ENCODE results near the gene TIAM2.
"Not testable (repeated sequence)": the region's sequence is repeated elsewhere in the genome, so short reads cannot be mapped to it uniquely, and the experiment has no call there.

The TIAM2 gene

DNA sequence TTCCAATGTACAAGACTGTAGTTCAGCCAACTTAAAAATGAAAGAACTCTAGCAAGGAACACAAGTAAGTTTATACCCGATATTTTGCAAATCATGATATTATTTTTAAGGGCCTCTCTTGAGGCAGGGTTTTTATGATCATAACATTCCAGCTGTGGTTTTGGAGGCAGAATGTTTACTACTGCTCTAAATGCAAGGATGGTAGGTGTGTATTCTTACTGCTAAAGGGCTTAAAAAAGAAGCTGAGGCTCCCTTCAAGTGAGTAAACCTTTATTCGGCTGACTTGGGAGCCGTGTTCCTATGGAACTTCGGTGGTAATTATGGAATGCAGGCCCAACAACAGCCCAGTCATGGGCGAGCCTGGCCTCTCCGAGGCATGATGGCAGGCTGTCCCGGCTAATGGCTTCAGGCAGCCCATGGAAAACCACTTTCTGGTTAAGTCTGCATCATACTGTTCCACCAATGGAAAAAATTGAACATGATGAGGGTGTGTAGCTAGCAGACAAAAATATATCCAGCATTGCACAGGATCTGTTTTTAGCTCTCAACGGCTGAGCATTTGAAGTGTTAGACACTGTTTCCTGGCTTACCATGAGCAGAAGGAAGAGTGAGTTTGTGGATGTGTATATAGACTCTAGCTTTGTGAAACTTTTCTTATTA lies 111.5 kb downstream of the TIAM2 start:
- no peak for DNase-seq

GRCh38 chr6:155107432-155108069 lies 112.4 kb downstream of the TIAM2 start:
- no peak for DNase-seq

GRCh38 chr6:155108070-155108820 lies 113.1 kb downstream of the TIAM2 start:
- no peak for DNase-seq

- no peak for DNase-seq
Measured at GRCh38 chr6:155110721-155111120, 115.6 kb downstream of the TIAM2 start.

- DNase-seq = no peak
Measured at GRCh38 chr6:155112757-155113156, 117.6 kb downstream of the TIAM2 start.

GRCh38 chr6:155115893-155116570 lies 120.9 kb downstream of the TIAM2 start:
- DNase-seq = no peak

- no peak for DNase-seq
Measured at GRCh38 chr6:155116571-155116910, 121.4 kb downstream of the TIAM2 start.

GRCh38 chr6:155117256-155117655 lies 122.1 kb downstream of the TIAM2 start:
- no peak for DNase-seq

DNA sequence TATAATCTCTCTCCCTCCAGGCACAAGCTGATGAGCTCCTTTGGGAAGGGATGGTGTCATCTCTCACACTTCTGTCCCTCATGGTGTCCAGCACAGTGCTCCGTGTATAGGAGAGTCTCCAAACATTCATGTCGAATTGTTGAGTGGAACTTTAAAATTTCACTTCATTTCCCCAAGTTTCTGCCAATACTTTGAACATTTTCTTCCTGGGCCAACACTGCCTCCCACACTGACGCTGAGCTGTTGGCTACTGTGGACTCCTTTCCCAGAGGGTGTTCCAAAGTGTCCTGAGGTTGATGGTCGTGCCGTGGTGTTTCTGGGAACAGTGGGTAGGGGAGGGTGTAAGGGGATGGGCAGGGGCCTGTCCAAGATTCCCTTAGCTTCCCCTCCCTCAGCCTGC lies 122.7 kb downstream of the TIAM2 start:
- DNase-seq = no peak

DNA sequence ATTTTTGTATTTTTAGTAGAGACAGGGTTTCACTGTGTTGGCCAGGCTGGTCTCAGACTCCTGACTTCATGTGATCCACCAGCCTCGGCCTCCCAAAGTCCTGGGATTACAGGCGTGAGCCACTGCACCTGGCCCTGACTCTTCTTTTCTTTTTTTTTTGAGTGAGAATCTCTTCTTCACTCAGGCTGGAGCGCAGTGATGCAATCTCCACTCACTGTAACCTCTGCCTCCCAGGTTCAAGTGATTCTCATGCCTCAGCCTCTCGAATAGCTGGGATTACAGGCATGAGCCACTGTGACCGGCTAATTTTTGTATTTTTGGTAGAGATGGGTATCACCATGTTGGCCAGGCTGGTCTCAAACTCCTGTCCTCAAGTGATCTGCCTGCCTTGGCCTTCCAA lies 124.1 kb downstream of the TIAM2 start:
- not testable (repeated sequence) for DNase-seq

- no peak for DNase-seq
Measured at GRCh38 chr6:155120034-155120433, 124.9 kb downstream of the TIAM2 start.

DNA sequence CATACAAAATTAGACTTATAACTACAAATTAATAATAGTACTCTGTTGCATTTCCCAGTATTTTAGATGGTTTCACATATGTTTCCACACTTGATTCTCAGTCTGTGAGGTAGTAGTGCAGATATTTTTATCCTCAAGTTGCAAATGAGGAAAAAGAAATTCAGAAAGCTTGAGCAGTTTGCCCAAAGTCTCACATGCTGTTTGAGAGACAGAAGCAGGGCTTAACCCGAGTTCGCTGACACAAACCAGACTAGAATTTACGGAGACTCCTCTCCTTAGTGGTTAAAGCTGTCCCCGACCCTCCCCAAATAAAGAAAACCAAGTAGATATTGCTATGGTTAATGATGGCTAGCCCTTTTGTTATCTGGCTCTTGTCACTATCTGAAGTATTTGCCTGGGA lies 126.2 kb downstream of the TIAM2 start:
- no peak for DNase-seq

GRCh38 chr6:155121699-155122098 lies 126.6 kb downstream of the TIAM2 start:
- DNase-seq = no peak

DNA sequence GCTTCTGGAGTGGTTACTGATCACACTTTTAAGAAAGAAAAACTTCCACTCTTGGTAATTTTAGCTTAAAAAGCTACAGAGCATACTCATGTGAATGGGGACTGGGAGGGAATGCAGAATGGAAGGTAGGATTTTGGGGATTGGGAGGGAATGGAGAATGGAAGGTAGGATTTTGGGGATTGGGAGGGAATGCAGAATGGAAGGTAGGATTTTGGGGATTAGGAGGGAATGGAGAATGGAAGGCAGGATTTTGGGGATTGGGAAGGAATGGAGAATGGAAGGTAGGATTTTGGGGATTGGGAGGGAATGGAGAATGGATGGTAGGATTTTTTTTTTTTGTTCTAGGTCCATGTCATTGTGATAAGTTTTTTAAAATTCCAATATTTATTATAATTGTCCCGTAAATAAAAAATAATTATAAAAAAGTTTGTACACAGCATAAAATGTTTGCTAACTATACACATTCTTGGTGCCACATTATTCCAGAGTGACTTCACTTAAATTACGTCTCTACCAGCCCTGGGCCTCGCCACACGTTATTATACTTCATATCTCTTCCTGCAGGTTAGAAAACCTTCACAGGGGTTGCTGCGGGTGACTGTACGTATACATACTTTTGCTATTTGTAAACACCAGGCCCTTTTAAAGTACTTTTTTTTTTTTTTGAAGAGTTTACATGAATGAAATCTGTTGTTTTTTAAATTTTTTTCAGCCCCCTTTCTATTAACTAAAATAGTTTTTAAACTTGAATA lies 127.3 kb downstream of the TIAM2 start:
- DNase-seq = no peak

GRCh38 chr6:155123520-155123919 lies 128.4 kb downstream of the TIAM2 start:
- DNase-seq = no peak

DNA sequence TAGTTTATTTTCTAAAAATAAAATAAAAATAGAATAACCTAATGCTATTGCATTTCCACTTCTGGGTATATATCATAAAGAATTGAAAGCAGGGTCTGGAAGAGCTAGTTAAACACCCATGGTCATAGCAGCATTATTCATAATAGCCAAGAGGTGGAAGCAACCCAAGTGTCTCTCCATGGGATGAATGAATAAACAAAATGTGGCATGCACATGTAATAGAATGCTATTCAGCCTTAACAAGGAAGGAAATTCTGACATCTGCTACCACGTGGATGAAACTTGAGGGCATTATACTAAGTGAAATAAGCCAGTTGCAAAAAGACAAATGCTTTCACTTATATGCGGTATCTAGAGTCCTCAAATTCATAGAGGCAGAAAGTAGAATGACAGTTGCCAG lies 130.8 kb downstream of the TIAM2 start:
- no peak for DNase-seq

DNA sequence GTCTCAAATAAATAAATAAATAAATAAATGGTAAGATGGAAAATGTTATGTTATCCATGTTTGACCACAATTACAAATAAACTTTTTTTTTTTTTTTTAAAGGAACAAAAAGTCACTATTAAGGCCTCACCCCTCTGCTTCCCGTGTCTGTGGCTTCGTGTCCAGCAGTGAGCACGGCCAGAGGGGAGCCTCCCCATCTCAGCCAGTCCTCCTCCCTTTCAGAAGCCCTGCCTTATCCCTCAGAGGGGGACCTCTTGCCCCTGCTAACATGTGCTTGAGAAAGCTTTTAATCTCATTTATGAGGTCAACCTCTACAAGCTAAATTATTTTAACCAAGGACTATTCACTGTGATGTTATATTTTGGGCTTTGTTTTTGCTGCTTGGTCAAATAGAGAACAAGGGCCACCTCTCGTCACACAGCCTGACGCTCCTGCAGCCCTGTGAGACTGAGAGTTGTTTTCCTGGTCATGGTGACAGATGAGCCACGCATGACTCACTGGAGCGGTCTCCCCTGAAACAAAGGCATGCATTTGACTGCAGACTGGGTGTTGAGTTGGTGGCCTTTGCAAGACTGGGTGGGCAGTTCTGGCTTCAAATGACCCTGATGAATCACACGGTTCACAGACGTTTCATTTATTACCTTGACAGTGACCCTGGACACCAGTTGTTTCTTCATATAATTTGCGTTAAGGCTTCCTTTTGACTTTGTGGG lies 131.8 kb downstream of the TIAM2 start:
- DNase-seq = no peak

DNA sequence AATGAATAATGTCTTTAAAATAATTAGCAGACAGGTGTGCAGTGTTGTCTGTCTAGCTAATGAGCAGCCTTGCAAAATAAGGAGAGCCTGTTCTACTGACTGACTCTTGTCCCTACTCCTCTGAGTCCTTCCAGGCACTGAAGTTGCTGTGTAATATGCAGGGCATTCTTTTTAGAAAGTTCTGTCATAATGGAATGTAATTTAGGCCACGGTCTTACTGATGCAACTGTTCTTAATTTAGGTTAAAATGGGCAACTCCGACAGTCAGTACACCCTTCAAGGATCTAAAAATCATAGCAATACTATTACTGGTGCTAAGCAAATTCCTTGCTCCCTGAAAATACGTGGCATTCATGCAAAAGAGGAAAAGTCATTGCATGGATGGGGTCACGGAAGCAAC lies 133.9 kb downstream of the TIAM2 start:
- no peak for DNase-seq

DNA sequence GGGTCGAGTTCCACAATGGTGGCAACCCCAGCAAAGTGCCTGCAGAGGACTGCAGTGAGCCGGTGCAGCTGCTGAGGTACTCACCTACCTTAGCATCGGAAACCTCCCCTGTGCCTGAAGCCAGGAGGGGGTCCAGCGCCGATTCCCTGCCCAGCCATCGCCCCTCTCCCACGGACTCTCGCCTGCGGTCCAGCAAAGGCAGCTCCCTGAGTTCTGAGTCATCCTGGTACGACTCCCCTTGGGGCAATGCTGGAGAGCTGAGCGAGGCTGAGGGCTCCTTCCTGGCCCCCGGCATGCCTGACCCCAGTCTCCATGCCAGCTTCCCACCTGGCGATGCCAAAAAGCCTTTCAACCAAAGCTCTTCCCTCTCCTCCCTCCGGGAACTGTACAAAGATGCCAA lies 134.6 kb downstream of the TIAM2 start:
- no peak for DNase-seq

GRCh38 chr6:155130161-155130853 lies 135.2 kb downstream of the TIAM2 start:
- no peak for DNase-seq

GRCh38 chr6:155132617-155133016 lies 137.5 kb downstream of the TIAM2 start:
- no peak for DNase-seq

DNA sequence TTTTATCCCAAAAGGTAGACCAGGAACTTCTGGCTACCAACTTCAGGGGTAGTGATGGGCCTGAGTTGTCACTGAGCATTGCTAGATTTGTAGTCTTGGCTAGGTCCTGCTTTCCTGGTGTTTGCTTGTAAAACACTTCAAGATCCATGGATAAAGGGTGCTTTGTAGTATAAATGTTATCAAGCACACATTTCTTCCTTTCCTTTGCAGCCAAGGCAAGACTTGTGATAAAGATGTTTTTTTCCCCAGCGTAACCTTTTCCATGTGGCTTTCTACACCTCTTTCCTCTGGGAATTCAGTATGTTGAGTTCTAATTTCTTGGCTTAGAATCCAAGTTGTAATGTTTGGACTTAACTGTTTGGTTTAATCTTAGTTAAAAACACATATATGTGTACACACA lies 145.9 kb downstream of the TIAM2 start:
- no peak for DNase-seq
